Tibial artery (tissue), 4 donors: ENCODE results near the gene PRDX1.
"Not testable (repeated sequence)": the region's sequence is repeated elsewhere in the genome, so short reads cannot be mapped to it uniquely, and the experiment has no call there.

Source experiments
- DNase-seq, 2 donors: peaks; one replicate each; pipeline ENCODE4 v3.0.0-alpha.2; 2019
- H3K27ac ChIP-seq, 2 donors: fragments of 200-600 bp; sonication (generic) in 1 of 2; 1 replicate in 1 of 2; 2 replicates in 1 of 2; pipeline ENCODE4 v1.5.1; 2018 to 2019; ENCODE audit warnings: mild to moderate bottlenecking in 1 of 2
- H3K27me3 ChIP-seq, 2 donors: fragments of 200-600 bp; sonication (generic) in 1 of 2; one replicate each; pipeline versions ENCODE4 v1.5.1 to v1.6.0; 2016 to 2019
- H3K36me3 ChIP-seq, 3 donors: fragments of 200-600 bp; sonication (generic) in 2 of 3; one replicate each; pipeline ENCODE4 v1.5.1; 2016 to 2019; ENCODE audit warnings: mild to moderate bottlenecking in 2 of 3
- H3K4me1 ChIP-seq, 4 donors: fragments of 200-600 bp; sonication (generic) in 2 of 4; 1 replicate in 3 of 4; 2 replicates in 1 of 4; pipeline ENCODE4 v1.5.1; 2016 to 2019
- H3K4me3 ChIP-seq, 2 donors: fragments of 200-600 bp; sonication (generic) in 1 of 2; 1 replicate in 1 of 2; 2 replicates in 1 of 2; pipeline ENCODE4 v1.5.1; 2018 to 2019; ENCODE audit warnings: mild to moderate bottlenecking in 2 of 2
- H3K9me3 ChIP-seq, 3 donors: fragments of 200-600 bp; sonication (generic) in 1 of 3; one replicate each; pipeline ENCODE4 v1.5.1; 2016 to 2019
- intact Hi-C: fragments of 100-400 bp; cut with DNase I; formaldehyde crosslinking; loops from one replicate; pipeline ENCODE4 v1.15.0; 2023; ENCODE audit warnings: low total_unique reads
- TF ChIP-seq, protein P1 (sequence below), 2 experiments: fragments of 200-600 bp in 1 of 2; fragments of 450-650 bp in 1 of 2; IDR thresholded peaks; one replicate each; pipeline ENCODE4 v1.5.1; 2017 to 2019; ENCODE audit warnings: antibody characterized with exemption in 2 of 2, mild to moderate bottlenecking in 1 of 2, moderate library complexity in 1 of 2

Gene PRDX1

DNA sequence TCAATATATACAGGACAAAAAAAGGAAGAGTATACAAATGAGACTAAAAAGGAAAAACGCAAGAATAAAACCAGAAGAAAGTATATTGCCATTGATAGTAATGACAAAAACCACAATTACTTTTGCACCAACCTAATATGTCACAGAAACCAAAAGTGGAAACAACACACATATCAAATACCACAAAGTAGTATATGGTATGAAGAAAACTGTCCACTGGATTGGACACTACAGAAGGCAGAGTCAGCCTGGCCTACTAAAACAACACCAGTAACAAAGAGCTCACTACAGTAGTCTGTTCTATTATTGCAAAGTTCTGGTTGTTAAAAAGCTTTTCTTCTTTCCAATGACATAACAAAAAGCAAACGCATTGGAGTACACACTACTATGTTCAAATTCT lies 48.4 kb downstream of the PRDX1 start:
- Histone ChIP-seq H3K27ac (no peak overlapping the region), H3K27me3 (no peaks in the 10 kb centered on the region), H3K36me3 (no peaks in the 10 kb centered on the region), H3K9me3 (no peaks in the 10 kb centered on the region), H3K4me3 (no peak overlapping the region), H3K4me1 (no peaks in the 10 kb centered on the region)
- TF ChIP-seq, protein P1, sequence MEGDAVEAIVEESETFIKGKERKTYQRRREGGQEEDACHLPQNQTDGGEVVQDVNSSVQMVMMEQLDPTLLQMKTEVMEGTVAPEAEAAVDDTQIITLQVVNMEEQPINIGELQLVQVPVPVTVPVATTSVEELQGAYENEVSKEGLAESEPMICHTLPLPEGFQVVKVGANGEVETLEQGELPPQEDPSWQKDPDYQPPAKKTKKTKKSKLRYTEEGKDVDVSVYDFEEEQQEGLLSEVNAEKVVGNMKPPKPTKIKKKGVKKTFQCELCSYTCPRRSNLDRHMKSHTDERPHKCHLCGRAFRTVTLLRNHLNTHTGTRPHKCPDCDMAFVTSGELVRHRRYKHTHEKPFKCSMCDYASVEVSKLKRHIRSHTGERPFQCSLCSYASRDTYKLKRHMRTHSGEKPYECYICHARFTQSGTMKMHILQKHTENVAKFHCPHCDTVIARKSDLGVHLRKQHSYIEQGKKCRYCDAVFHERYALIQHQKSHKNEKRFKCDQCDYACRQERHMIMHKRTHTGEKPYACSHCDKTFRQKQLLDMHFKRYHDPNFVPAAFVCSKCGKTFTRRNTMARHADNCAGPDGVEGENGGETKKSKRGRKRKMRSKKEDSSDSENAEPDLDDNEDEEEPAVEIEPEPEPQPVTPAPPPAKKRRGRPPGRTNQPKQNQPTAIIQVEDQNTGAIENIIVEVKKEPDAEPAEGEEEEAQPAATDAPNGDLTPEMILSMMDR (IDR thresholded peaks at IDR 0.05): no peak
- DNase-seq: no peak
- intact Hi-C loops: no loop called here

DNA sequence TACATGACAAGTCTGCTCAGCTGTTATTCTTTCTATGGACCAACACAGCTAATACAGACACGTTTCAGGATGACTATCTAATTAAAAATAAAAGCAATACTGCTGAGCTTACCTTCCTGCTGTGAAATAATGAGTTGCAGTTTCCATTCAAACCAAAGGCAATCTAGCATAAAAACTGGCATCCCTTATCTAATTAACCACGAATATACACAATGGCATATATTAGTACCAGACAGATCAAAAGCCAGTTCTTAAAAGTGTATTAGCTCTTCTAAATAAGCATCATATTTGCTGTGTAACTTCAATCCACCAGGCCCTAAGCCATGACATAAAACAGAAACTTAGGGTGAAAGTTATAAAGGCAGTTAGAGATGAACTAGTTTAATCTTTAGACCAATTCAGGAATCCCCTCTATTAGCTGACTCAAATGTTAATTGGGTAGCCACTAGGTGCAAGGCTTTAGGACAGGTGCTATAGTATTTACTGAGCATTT lies 51.3 kb downstream of the PRDX1 start:
- Histone ChIP-seq H3K9me3 (no peaks in the 10 kb centered on the region), H3K4me3 (no peak overlapping the region), H3K4me1 (no peaks in the 10 kb centered on the region), H3K36me3 (no peaks in the 10 kb centered on the region), H3K27ac (no peak overlapping the region), H3K27me3 (no peaks in the 10 kb centered on the region)
- intact Hi-C loops: no loop called here
- TF ChIP-seq, protein P1 (IDR thresholded peaks at IDR 0.05): no peak
- no peak for DNase-seq

DNA sequence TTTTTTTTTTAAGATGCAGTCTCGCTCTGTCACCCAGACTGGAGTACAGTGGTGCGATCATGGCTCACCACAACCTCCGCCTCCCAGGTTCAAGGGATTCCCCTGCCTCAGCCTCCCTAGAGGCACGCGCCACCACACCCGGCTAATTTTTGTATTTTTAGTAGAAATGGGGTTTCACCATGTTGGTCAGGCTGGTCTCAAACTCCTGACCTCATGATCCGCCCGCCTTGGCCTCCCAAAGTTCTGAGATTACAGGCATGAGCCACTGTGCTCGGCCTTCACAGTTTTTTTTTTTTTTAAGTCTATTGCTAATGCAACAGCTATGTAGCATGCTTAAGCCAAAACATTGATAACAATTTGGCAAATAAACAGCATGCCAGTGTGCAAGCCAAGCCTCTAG lies 54.3 kb downstream of the PRDX1 start:
- H3K27ac ChIP-seq, H3K9me3 ChIP-seq, DNase-seq, H3K4me1 ChIP-seq, H3K4me3 ChIP-seq, H3K27me3 ChIP-seq, intact Hi-C loops, H3K36me3 ChIP-seq: not testable (repeated sequence)

DNA sequence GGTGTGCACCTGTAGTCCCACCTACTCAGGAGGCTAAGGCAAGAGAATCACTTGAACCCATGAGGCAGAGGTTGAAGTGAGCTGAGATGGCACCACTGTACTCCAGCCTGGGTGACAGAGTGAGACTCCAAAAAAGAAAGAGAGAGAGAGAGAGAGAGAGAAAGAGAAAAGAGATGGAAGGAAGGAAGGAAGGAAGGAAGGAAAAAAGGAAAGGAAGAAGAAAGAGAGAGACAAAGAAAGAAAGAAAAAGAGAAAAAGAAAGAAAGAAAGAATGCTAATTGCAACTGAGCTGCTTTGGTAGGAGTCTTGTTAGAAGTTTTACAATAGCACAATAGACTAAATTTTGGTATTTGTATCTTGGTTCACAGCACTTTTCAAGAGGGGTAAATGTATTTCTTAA lies 56.4 kb downstream of the PRDX1 start:
- Histone ChIP-seq H3K4me1 (no peaks in the 10 kb centered on the region), H3K4me3 (no peak overlapping the region), H3K9me3 (no peaks in the 10 kb centered on the region), H3K36me3 (no peaks in the 10 kb centered on the region), H3K27me3 (no peaks in the 10 kb centered on the region), H3K27ac (no peak overlapping the region)
- intact Hi-C loops: no loop called here
- DNase-seq: no peak
- TF ChIP-seq, protein P1 (IDR thresholded peaks at IDR 0.05): no peak
